ENCODE results near the gene CTCF. TPM values are rescaled to one million over a fixed set of nuclear protein-coding genes. Genes with fewer than 3 reads are reported as not detected.

CTCF gene
- total RNA-seq, 2 donors from 2014 or later: 27.6 to 27.8 TPM

- intact Hi-C loops (cut with DNase I): loop anchor here (5.0 to 10.0 kb wide), 3 partner anchors 101 to 144 kb away; partner anchors contain the start of gene CTCF (in 2 of the 2)
- DNase-seq (ENCODE audit: low spot score): no peak
These were observed 103.8 kb downstream of the CTCF start for GRCh38 chr16:67666032-67666551.

DNA sequence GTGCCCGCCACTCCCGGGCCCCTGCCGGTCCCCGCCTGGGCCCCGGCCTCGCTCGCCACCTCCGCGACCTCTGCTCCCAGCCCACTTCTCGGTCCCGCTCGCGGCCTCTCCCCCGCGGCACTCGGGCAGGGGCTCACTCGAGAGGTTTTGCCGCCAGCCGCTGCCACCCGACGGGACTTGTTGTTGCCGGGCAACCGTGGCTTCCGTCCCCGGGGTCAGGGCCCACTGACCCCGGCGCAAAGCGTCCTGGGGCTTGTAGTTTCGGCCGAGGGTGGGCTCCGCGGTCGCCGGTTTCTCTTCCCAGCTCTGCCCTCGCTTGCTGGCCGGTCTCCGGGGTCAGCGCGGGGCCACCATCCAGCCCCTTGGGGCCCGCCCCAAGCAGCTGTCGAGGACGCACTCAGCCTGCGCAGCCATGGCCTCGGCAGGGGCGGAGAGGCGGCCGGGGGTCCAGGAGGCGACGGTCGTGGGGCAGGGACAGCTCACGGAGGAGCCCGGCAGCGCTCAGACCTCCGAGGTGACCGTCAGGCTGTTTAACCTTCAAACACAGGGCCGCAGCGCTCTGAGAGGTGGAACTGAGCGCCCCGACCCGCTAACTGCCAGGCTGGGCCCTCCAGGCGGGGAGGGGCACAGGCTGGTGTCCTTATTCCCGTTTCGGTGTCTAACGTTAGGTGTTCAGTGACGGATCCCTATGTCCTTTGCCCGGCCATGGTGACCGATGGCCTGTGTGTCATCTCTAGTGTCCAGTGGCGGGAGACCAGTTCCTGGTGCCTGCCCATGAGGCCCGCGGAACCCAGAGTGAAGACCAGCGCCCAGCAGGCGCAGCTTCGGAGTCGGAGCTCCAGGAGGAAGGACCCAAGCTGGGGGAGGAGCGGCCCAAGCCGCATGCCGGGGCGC is 104.5 kb downstream of the CTCF start, which contains the start of the genes C16orf86 and ENKD1:
TSS of gene C16orf86 (plus strand) at position 256 of the 894 bp plus-strand sequence. CDS start at position 413, 157 bp downstream.
TSS of gene ENKD1 (minus strand) at position 192 of the 894 bp plus-strand sequence. CDS start 308 bp downstream, outside the sequence.
- peak; percentile 95 for DNase-seq (ENCODE audit: low spot score)
- intact Hi-C loops (cut with DNase I): loop anchor here (5.0 to 10.0 kb wide), 3 partner anchors 102 to 145 kb away; partner anchors contain the start of gene CTCF (in 2 of the 2)

- DNase-seq (ENCODE audit: low spot score): no peak
- intact Hi-C loops (cut with DNase I): loop anchor here (5.0 to 10.0 kb wide), 3 partner anchors 103 to 145 kb away; partner anchors contain the start of gene CTCF (in 2 of the 2)
These were observed 105.1 kb downstream of the CTCF start for GRCh38 chr16:67667453-67667816.

DNA sequence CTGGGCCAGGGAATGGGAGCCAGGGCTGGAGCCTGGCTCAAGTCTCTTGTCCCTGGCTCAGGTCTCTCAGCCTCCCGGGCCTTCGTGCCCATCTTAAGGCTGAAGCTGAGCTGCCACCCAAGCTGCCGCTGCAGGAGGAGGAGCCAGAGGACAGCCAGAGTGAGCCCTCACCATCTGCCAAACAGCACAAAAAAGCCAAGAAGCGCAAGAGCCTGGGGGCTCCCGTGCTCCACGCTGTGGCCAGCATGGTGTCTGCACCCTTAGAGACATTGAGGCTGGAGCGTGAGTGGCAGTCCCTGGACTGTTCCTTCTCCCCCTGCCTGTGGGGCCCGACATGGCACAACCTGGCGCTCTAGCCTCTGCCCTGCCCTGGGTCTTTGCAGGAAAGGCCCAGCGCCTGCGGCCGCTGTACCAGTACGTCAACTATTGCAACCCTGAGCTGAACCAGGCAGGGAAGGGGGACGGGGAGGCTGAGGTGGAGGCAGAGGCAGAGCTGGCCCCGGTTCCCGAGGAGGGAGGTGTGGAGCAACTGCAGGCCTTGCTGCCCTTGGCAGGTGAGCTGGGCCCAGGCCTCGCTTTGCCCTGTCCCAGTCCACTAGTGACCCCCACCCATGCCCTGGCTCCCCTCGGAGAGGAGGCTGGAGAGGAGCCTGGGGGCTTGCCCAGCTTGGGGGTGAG is 105.6 kb downstream of the CTCF start:
- intact Hi-C loops (cut with DNase I): loop anchor here (5.0 to 10.0 kb wide), 3 partner anchors 103 to 146 kb away; partner anchors contain the start of gene CTCF (in 2 of the 2)
- peak; percentile 94 for DNase-seq (ENCODE audit: low spot score)

- intact Hi-C loops (cut with DNase I): loop anchor here (1.0 to 10.0 kb wide), 4 partner anchors 104 to 148 kb away; partner anchors contain the start of gene CTCF (in 2 of the 2)
- DNase-seq (ENCODE audit: low spot score): no peak
These were observed 106.3 kb downstream of the CTCF start for GRCh38 chr16:67668495-67669157.

DNA sequence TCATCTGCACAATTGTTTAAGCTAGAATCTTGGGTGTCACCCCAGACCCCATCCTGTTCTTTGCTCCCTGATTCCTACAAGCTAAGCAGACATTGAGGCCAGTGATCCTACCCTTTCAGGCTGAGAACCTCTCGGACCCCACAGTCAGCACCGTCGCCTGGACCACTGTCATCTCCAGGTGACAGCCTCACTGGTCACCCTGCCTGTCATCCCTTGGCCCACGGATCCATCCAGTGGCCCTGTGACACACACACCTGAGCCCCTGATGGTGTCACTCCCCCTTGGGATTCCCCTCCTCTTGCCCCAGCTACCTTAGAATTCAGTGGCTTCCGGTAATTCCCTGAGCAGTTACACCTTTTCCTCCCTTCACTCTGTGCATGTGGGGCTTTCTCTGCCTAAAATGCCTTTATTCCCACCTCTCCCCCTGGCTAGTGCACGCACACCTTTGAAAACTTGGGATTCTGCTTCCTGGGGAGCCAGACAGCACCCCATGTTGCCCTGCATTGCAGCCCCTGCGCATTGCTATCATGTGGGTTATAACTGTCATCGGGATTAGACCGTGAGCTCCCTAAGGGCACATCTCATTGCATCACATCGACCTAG is 107.3 kb downstream of the CTCF start:
- no peak for DNase-seq (ENCODE audit: low spot score)
- intact Hi-C loops (cut with DNase I): loop anchor here (1.0 to 10.0 kb wide), 5 partner anchors 105 to 149 kb away; partner anchors contain the start of gene CTCF (in 2 of the 2)

GRCh38 chr16:67672306-67672705 is 110.0 kb downstream of the CTCF start:
- intact Hi-C loops (cut with DNase I): loop anchor here in 1 of 2 donors (5.0 kb wide), 1 partner anchor 130 kb away; no protein-coding TSS in a partner anchor

GRCh38 chr16:67672739-67673662 is 110.7 kb downstream of the CTCF start:
- intact Hi-C loops (cut with DNase I): loop anchor here in 1 of 2 donors (5.0 kb wide), 1 partner anchor 129 kb away; no protein-coding TSS in a partner anchor
- peak; percentile 92 for DNase-seq (ENCODE audit: low spot score)

More at GRCh38 chr16:67672306-67672705, 110.0 kb downstream of the CTCF start:
- no peak for DNase-seq (ENCODE audit: low spot score)

- intact Hi-C loops (cut with DNase I): loop anchor here in 1 of 2 donors (5.0 kb wide), 1 partner anchor 128 kb away; no protein-coding TSS in a partner anchor
- no peak for DNase-seq (ENCODE audit: low spot score)
These were observed 111.6 kb downstream of the CTCF start for GRCh38 chr16:67673712-67674580.

DNA sequence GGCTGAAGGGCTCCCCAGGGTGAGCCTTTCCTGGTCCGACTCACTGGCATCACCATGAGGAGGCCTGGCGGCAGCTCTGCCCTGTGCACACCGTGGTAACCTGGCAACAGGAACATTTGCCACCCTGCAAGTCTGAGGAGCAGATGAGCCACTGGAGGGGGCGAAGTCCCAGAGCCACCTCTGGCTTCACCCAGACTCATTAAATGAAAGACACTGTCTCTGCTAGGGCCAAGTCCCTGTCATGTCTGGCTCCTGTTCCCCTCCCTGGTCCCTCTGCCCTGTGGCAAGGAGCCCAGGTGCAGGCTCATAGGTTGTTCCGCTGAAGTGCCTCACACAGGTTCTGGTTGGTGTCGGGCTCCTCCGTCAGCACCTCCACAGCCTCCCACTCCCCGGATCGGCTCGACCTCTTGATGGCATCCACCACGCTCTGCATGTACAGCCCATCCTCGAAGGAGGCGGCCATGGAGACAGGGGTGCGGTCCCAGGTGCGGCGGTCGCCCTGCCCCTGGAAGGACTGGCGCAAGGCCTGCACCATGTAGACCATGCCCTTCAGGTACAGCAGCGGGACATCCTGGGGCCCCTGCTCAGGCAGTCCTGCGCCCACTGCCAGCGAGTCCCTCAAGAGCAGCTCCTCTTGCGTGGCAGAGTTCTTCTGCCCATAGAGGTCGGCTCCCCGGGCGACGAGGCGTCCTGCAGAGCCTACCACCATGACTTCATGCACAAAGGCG is 112.7 kb downstream of the CTCF start:
- intact Hi-C loops (cut with DNase I): loop anchor here in 1 of 2 donors (5.0 kb wide), 1 partner anchor 127 kb away; no protein-coding TSS in a partner anchor
- DNase-seq (ENCODE audit: low spot score): no peak

DNA sequence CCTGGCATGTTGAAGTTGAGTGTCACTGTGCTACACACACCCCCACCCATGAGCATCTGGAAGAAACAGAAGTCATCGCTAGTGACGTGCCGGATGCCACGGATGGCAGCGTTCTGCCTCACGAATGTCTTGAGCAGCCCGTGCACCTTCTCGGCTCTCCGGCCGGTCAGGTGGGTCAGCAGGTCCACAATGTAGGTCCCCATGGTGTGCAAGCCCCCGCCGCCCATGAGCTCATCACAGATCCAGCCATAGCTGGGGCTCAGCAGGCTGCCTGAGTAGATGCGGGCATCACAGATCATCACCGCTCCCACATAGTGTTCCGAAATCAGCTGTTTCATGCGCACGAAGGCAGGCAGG is 113.2 kb downstream of the CTCF start:
- no peak for DNase-seq (ENCODE audit: low spot score)
- intact Hi-C loops (cut with DNase I): no loop called here

GRCh38 chr16:67675999-67676398 is 113.7 kb downstream of the CTCF start:
- intact Hi-C loops (cut with DNase I): no loop called here

DNA sequence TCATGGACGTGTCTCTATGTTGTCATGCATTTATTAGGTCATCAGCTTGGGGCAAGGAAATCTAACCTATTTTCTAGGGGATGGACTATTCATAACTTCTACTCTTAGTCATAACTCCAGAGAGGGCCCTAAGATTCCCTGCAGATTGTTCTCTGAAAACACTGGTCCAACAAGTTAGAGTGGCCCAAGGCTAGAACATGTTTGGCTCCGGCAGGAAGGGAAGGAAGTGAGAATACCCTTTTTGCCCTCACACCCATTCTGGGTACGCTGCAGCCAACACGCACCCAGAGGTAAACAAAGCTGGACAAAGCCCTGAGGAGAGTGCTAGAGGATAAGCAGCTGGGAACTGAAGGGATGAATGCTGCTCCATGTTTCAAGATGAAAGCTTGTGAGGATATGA is 114.2 kb downstream of the CTCF start:
- intact Hi-C loops (cut with DNase I): no loop called here

More at GRCh38 chr16:67675999-67676398, 113.7 kb downstream of the CTCF start:
- DNase-seq (ENCODE audit: low spot score): no peak

GRCh38 chr16:67676939-67677338 is 114.6 kb downstream of the CTCF start:
- intact Hi-C loops (cut with DNase I): no loop called here
- no peak for DNase-seq (ENCODE audit: low spot score)

More for the DNA sequence above, 114.2 kb downstream of the CTCF start:
- no peak for DNase-seq (ENCODE audit: low spot score)

GRCh38 chr16:67677712-67678111 is 115.4 kb downstream of the CTCF start:
- DNase-seq (ENCODE audit: low spot score): no peak
- intact Hi-C loops (cut with DNase I): no loop called here

Data from posterior vena cava (tissue), 2 donors.